GM18909 (cell line): ENCODE data around the gene CYSRT1.

ENCODE experiments used
- ATAC-seq: cut with Tn5 transposase; IDR thresholded peaks from one replicate; pipeline ENCODE4 v1.9.1; 2021; ENCODE audit warnings: mild to moderate bottlenecking; ENCODE audit not compliant: unreplicated experiment, poor library complexity

The CYSRT1 gene

GRCh38 chr9:137222190-137223077 lies 2.5 kb upstream of the CYSRT1 start, which contains the start of gene RNF208:
Gene RNF208, minus strand, starts transcription at chr9:137222240. Its CDS starts 1,028 bp downstream, at chr9:137221212.
- no peak for ATAC-seq

- peak; percentile 73 for ATAC-seq
Observed at GRCh38 chr9:137223078-137223970, 1.6 kb upstream of the CYSRT1 start.

- no peak for ATAC-seq
Observed at GRCh38 chr9:137225699-137226331, 841 bp downstream of the CYSRT1 start.

GRCh38 chr9:137226338-137227053 lies 1.5 kb downstream of the CYSRT1 start:
- ATAC-seq: no peak

- ATAC-seq: no peak
Observed at GRCh38 chr9:137227054-137227852, 2.3 kb downstream of the CYSRT1 start, which contains the start of gene RNF224. Gene RNF224, plus strand, starts transcription at chr9:137227502. Its CDS starts 834 bp downstream, at chr9:137228336.

- ATAC-seq: no peak
Observed at GRCh38 chr9:137227853-137228505, 3.0 kb downstream of the CYSRT1 start.

- no peak for ATAC-seq
Observed at GRCh38 chr9:137228506-137228967, 3.6 kb downstream of the CYSRT1 start.

- no peak for ATAC-seq
Observed at GRCh38 chr9:137228968-137229896, 4.3 kb downstream of the CYSRT1 start.

GRCh38 chr9:137229903-137230704 lies 5.1 kb downstream of the CYSRT1 start:
- ATAC-seq: no peak

- no peak for ATAC-seq
Observed at GRCh38 chr9:137230705-137231371, 5.9 kb downstream of the CYSRT1 start, which contains the start of gene SLC34A3. Gene SLC34A3, plus strand, starts transcription at chr9:137230901. Its CDS starts 802 bp downstream, at chr9:137231703.

GRCh38 chr9:137231372-137232039 lies 6.5 kb downstream of the CYSRT1 start:
- no peak for ATAC-seq

- ATAC-seq: no peak
Observed at GRCh38 chr9:137232101-137232500, 7.1 kb downstream of the CYSRT1 start.

- ATAC-seq: no peak
Observed at GRCh38 chr9:137232510-137232909, 7.5 kb downstream of the CYSRT1 start.

GRCh38 chr9:137233143-137233980 lies 8.4 kb downstream of the CYSRT1 start:
- no peak for ATAC-seq
